Measurements from ENCODE around the gene SLIT3. TPM values are rescaled to one million over a fixed set of nuclear protein-coding genes. Genes with fewer than 3 reads are reported as not detected.

SLIT3 gene
- total and polyA plus RNA-seq, 10 of the 15 experiments (the other 5 are each of a cell fraction or from before 2014, with no cell fraction given), result 0.05 TPM; not detected in 9

GRCh38 chr5:169258372-169259000, 42.5 kb downstream of the SLIT3 start:
- H2AFZ ChIP-seq (ENCODE audit: control insufficient read depth, low read depth, low read length), result no peak overlapping the region
- ChIA-PET POLR2A (no interaction called here), CTCF (no interaction called here), RAD21 (ENCODE audit: unreplicated experiment) (no interaction called here), SMC1A (ENCODE audit: uncharacterized antibody, unreplicated experiment) (no interaction called here)
- ATAC-seq (no peak), DNase-seq (ENCODE audit: low read depth, low spot score) (no peak), FAIRE-seq (no peak)
- BruUV-seq (replicated peaks), result no TSS peak
- H4K20me1 ChIP-seq (ENCODE audit: control insufficient read depth, insufficient read depth), result no peaks in the 10 kb centered on the region
- no peak overlapping the region for H3K9ac ChIP-seq (ENCODE audit: control insufficient read depth, insufficient read depth, low read length)
- no peak overlapping the region for H3K27ac ChIP-seq (ENCODE audit: control insufficient read depth, insufficient read depth)
- no peak overlapping the region for H3K4me3 ChIP-seq
- no peaks in the 10 kb centered on the region for H3K4me1 ChIP-seq (ENCODE audit: control insufficient read depth, insufficient read depth, low read length)
- intact Hi-C loops (cut with micrococcal nuclease; ENCODE audit: unreplicated experiment), result no loop called here
- in situ Hi-C loops (cut with MboI), result no loop called here
- H3K27me3 ChIP-seq (replicated peaks in 1 of 2; ENCODE audit: control insufficient read depth in 2 of 2, insufficient read depth in 2 of 2, low read length in 1 of 2), result no peaks in the 10 kb centered on the region
- no peaks in the 10 kb centered on the region for H3K79me2 ChIP-seq (ENCODE audit: control insufficient read depth, insufficient read depth, low read length)
- H3K9me3 ChIP-seq (replicated peaks; ENCODE audit: control insufficient read depth, insufficient read depth, low read length), result no peaks in the 10 kb centered on the region
- no peak overlapping the region for H3K4me2 ChIP-seq (ENCODE audit: control insufficient read depth, insufficient read depth)
- 0% methylated on average over 1 of the region's 1 CpG for WGBS (ENCODE audit: insufficient coverage, insufficient replicate concordance, low lambda C conversion rate, missing lambda C conversion rate)
- TF ChIP-seq REST (IDR thresholded peaks at IDR 0.05; ENCODE audit: low read depth, low read length) (no peak), RAD21 (IDR thresholded peaks at IDR 0.05; ENCODE audit: insufficient read depth, low read depth, low read length) (no peak), YBX1 (IDR thresholded peaks at IDR 0.05) (no peak), MXI1 (IDR thresholded peaks at IDR 0.05; ENCODE audit: low read depth, low read length) (no peak), RB1 (IDR thresholded peaks at IDR 0.05; ENCODE audit: borderline replicate concordance) (no peak), CHD2 (IDR thresholded peaks at IDR 0.05; ENCODE audit: borderline replicate concordance, low read depth, low read length) (no peak), SREBF2 (IDR thresholded peaks at IDR 0.05; ENCODE audit: low read length) (no peak), ZNF207 (IDR thresholded peaks at IDR 0.05; ENCODE audit: borderline replicate concordance) (no peak), EP300 (IDR thresholded peaks at IDR 0.05; ENCODE audit: borderline replicate concordance in 1 of 2, control insufficient read depth in 1 of 2, low read depth in 2 of 2, low read length in 2 of 2) (no peak)
- H3K36me3 ChIP-seq (ENCODE audit: control insufficient read depth in 2 of 2, insufficient read depth in 2 of 2, low read length in 1 of 2), result no peaks in the 10 kb centered on the region
